VCaP (cell line): ENCODE results near the gene SLC35E2B.
A peak's percentile ranks its signal among the peaks of the same experiment; 100 is the strongest.
"Not testable (repeated sequence)": the region's sequence is repeated elsewhere in the genome, so short reads cannot be mapped to it uniquely, and the experiment has no call there.

ENCODE experiments used
- H3K27ac ChIP-seq: fragments of 450-650 bp; 2 replicates; pipeline ENCODE4 v1.5.1; 2017
- TF ChIP-seq, protein P1 (sequence below): fragments of 450-650 bp; conservative IDR thresholded peaks from 2 replicates; pipeline ENCODE4 v1.5.1; 2017; ENCODE audit warnings: mild to moderate bottlenecking, moderate library complexity

The SLC35E2B gene

DNA sequence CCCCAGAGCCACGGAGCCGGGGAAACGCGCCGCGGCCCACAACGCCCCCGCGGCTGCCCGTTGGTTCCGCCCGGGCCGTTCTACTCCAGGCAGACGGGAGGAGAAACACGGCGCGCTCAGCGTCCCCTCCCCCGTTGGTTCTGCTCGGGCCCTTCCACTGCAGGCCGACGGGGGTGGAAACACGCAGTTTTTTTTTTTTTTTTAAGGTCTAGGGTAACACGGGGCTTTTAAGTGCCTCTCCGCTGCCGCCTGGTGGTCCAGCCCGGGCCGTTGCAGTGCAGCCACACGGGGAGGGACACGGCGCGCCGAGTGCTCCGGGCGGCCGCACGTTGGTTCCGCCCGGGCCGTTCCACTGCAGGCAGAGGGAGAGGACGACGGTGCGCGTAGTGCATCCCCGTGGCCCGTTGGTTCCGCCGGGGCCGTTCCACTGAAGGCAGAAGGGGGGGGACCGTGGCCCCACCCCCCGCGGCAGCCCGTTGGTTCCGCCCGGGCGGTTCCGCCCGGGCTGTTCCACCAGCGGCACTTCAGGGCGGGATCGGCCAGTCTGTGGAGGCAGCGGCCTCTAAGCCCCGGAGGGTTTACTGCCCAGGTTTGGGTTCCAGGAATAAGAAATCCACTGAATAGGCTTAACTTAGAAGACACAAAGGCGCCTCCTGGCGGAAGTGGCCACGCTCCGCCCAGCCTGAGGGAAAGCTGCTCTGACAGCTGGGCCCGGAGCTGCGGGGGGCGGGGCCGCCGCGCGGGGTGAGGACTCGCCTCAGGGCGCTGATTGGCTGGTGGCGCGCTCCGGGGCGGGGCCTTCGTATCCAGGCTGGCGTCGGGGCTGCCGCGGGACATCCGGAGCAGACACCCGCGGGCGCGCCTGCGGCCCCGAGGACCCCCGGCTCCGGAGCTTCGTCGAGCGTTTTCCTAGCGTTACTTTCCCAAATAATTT, at the start of gene SLC35E2B:
SLC35E2B (minus strand) TSS at position 82 of the 934 bp plus-strand sequence. CDS start 16,096 bp downstream, outside the sequence.
- peak within 1 kb of the TSS; percentile 68 for H3K27ac ChIP-seq

DNA sequence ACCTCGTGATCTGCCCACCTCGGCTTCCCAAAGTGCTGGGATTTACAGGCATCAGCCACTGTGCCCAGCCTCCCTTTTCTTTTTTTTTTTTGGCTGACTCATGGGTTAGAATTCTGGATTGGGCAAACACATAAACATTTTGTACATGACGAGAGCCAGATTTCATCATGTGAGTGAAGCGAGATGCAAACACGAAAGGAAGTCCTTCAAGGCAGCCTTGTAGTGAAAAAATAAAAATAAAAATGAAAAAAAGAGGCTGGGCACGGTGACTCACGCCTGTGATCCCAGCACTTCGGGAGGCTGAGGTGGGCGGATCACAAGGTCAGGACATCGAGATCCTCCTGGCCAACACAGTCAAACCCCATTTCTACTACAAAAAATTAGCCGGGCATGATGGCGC, 48.4 kb upstream of the SLC35E2B start:
- H3K27ac ChIP-seq = not testable (repeated sequence)

DNA sequence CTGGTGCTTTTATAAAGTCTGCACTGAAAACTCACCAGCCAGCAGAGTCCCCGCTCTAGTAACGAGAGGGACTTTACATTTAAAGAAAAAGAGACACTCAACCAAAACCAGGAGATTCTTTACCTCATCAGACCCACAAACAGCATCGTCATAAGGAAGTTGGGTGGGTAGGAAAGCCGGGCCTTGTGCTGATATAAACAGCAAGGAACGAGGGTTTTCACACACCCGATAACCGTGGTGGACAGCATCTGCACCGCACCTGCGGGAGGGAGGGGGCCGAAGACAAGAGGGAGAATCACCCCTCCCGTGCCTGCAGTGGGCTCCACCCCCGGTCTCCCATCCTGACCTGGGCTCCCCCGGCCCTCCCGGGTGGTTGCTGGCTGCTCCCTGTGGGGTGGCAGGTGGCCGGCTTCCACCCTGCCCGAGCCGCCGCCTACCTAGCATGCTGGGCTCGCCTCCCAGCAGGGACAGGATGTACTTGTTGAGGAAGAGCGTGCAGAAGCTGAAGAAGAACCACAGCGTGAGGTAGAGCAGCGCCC, 46.3 kb upstream of the SLC35E2B start:
- not testable (repeated sequence) for H3K27ac ChIP-seq

DNA sequence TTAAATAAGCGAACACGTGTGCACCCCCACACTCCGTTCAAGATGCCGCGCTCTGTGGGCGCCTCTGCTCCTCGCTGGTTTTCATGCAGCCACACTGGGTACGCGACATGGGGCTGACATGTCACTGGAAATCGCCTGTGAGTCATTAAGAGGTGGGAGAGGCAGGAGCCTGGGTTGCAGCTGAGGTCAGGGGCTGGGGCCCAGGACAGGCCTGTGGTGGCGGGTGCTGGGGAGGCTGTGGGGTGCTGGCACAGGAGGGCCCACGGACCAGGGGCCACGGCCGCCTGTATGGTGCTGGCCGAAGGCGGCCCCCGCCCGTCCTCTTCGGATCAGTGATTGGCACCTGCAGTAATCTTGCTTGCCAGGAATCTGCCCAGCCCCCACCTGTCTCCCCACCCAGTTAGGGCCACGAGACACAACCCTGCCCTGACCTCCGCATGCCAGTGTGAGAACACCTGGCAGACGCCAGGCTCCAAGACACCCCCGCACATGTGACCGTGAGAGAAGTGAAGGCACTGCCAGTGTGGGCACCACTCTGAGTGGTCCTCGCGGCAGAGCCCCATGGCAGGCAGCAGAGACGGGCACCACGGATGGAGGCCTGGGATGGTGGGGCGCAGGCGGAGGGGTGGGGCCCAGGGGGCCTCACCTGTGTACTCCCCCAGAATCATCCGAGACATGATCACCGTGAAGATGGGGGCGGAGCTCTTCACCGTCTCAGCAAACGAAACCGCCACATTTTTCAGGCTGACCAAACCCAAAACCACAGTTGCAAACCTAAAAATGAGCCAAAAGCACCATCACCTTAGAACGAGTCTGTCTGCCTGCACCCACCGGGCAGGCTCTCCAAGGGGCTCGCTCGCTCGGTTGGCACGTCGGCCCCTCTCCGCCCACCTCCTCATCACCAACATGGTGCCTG, 45.3 kb upstream of the SLC35E2B start:
- H3K27ac ChIP-seq = not testable (repeated sequence)

DNA sequence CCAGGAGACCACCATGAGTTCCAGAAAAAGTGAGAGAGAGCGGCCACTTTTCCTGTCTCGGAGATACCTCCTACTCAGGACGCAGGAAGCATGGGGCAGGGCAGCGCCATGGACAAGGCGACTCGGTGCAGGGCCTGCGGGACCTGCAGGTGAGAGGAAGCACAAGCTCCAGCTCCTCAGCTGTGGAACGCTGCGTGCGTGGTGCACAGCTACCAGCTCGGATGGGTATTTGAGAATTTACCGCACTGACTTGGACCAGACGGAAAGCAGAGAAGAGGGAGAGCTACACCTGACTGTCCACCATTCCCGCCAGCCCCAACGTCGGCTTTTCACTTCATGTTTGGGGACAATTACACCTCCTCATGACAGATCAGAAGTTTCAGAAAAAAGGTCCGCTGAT, 39.8 kb upstream of the SLC35E2B start:
- H3K27ac ChIP-seq = no peak overlapping the region

DNA sequence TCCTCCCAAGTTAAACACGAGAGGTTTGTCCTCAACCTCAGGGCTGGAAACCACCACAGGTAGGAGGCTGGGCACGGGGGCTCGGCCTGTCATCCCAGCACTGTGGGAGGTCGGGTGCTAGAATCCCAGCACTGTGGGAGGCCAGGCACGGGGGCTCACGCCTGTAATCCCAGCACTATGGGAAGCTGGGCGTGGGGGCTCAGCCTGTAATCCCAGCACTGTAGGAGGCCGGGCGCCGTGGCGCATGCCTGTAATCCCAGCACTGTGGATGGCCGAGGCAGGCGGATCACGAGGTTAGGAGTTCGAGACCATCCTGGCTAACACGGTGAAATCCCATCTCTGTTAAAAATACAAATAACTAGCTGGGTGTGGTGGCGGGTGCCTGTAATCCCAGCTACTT, 38.3 kb upstream of the SLC35E2B start:
- no peak overlapping the region for H3K27ac ChIP-seq
- TF ChIP-seq, protein P1, sequence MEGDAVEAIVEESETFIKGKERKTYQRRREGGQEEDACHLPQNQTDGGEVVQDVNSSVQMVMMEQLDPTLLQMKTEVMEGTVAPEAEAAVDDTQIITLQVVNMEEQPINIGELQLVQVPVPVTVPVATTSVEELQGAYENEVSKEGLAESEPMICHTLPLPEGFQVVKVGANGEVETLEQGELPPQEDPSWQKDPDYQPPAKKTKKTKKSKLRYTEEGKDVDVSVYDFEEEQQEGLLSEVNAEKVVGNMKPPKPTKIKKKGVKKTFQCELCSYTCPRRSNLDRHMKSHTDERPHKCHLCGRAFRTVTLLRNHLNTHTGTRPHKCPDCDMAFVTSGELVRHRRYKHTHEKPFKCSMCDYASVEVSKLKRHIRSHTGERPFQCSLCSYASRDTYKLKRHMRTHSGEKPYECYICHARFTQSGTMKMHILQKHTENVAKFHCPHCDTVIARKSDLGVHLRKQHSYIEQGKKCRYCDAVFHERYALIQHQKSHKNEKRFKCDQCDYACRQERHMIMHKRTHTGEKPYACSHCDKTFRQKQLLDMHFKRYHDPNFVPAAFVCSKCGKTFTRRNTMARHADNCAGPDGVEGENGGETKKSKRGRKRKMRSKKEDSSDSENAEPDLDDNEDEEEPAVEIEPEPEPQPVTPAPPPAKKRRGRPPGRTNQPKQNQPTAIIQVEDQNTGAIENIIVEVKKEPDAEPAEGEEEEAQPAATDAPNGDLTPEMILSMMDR = no peak

More for the DNA sequence above, 39.8 kb upstream of the SLC35E2B start:
- TF ChIP-seq, protein P1 = no peak

DNA sequence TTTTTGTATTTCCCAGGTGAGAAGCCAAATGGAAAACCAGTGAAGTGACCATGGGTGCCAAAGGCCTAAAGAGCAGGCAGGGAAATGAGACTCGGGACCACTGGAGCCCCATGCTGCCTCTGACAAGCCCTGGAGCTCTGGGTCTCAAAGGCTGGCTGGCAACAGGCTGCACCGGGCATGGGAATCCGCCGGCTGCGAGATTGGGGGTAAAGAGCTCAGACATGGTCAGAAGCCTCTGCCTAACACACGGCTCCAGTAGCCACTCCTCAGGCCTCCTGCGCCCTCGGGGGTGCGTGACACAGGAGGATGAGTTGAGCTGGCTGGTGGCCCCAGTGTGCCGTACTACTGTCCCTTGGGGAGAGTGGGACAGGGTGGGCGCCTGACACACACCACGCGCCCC, 37.6 kb upstream of the SLC35E2B start:
- not testable (repeated sequence) for H3K27ac ChIP-seq

DNA sequence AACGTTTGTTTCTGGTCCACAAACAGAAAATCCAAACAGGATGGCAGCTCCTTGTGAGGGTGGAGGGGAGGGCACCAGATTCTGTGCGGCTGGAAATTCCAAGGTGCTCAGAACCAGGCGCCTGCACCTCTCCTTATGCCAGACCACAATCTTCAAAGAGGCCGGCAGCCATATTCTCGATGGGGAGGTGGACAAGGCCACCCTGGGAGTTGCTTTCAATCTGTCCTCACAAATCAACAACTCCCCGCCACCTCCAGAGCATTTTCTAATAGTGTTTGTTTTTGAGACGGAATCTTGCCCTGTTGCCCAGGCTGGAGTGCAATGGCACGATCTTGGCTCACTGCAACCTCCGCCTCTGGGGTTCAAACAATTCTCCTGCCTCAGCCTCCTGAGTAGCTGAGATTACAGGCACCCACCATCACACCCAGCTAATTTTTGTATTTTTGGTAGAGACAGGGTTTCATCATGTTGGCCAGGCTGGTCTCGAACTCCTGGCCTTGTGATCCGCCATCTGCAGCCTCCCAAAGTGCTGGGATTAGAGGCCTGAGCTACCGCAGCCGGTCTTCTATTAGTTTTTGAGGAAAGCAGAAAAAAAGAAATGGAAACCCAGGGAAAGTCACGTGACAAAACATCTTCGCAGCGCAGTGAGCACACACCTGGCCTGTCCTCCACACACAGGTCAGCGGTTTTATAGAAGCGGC, 36.7 kb upstream of the SLC35E2B start:
- not testable (repeated sequence) for H3K27ac ChIP-seq

DNA sequence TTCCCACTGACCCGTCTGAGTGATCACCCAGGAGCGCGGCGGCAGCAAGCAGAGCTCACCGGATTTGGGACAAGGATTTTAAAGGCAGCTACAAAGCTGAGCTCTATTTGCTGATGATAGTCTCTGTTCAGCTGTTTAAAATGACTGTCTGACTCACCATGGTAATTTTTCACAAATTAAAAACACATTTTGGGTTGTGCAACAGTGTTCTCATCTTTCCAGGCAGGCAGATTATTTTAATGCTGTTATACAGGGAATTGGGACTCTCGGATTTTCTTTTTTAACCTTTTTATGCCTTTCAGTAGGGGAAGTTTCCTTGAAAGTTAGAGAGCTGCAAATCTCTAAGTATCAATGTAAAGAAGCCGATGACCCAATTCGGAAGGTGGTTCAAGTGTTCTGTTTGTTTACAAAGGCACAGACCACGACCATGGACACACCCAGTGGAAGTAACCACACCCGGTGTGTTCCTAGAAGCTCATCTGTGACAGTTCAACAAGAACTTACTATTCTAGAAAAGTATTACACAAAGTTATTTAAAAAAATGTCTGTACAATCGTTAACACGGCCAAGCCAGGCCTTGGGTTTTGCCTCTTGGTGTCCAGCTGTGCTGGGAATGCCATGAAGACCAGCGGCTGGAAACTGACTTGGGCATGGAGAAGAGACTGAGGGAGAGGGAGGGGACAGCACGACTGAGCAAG, 35.9 kb upstream of the SLC35E2B start:
- H3K27ac ChIP-seq = not testable (repeated sequence)

DNA sequence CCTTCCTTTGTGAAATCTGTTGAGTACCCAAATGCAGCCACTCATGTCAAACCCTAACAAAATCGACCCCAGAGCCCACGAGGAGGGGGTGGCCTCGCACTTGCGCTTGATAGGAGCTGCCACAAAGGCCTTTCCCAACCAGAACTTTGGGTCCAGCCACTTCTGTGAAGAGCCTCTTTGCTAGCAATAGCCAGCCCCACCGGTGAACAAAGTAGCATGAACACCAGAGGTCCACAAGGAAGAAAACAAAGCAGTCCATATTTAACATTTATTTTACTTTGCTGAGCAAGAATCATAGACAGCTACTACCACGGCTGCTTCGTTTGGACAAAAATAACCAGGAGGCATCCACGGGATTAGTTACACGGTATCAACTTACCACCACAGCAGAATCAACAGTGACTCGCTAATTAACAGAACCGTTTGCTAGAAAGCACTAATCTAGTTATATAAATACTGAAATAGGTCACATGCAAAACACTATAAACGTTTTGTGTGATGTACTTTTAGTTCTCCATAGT, 34.6 kb upstream of the SLC35E2B start:
- H3K27ac ChIP-seq = not testable (repeated sequence)

DNA sequence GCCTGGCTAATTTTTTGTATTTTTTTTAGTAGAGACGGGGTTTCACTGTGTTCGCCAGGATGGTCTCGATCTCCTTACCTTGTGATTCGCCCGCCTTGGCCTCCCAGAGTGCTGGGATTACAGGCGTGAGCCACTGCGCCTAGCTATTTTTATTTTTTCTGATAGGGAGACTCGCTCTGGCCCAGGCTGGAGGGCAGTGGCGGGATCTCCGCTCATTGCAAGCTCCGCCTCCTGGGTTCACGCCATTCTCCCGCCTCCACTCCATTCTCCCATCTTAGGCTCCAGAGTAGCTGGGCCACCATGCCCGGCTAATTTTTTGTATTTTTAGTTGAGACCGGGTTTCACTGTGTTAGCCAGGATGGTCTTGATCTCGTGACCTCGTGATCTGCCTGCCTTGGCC, 33.5 kb upstream of the SLC35E2B start:
- H3K27ac ChIP-seq = peak overlapping the region; percentile 31; the same call in 1 of the 2 replicates
